GM18505 (cell line): ENCODE measurements around the gene AHCYL2.
"Not testable (repeated sequence)": the region's sequence is repeated elsewhere in the genome, so short reads cannot be mapped to it uniquely, and the experiment has no call there.

Experiments
- ATAC-seq: cut with Tn5 transposase; IDR thresholded peaks from one replicate; pipeline ENCODE4 v1.9.1; 2021; ENCODE audit not compliant: unreplicated experiment
- POLR2A ChIP-seq: IDR thresholded peaks from 4 replicates; pipeline ENCODE4 v1.6.1; 2011; ENCODE audit warnings: borderline replicate concordance; ENCODE audit not compliant: insufficient read depth, insufficient read length; ENCODE audit errors: extremely low read depth

The AHCYL2 gene

GRCh38 chr7:129277629-129278028 is 52.8 kb downstream of the AHCYL2 start:
- no peak for TF ChIP-seq POLR2A
- ATAC-seq: no peak

GRCh38 chr7:129278688-129279087 is 53.9 kb downstream of the AHCYL2 start:
- no peak for ATAC-seq
- no peak for TF ChIP-seq POLR2A

DNA sequence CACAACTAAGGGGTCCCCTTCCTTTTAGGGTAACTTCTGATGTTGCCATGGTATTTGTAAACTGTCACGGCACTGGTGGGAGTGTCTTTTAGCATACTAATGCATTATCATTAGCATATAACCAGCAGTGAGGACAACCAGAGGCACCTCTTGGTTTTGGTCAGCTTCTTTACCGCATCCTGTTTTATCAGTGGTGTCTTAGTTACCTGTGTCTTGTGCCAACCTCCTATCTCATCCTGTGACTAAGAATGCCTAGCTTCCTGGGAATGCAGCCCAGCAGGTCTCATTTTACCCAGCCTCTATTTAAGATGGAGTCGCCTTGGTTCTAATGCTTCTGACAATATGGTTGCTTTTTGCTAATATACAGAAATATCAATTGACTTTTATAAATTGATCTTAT is 54.9 kb downstream of the AHCYL2 start:
- no peak for TF ChIP-seq POLR2A
- no peak for ATAC-seq

GRCh38 chr7:129281163-129281562 is 56.3 kb downstream of the AHCYL2 start:
- no peak for TF ChIP-seq POLR2A
- ATAC-seq: no peak

GRCh38 chr7:129282865-129283264 is 58.0 kb downstream of the AHCYL2 start:
- TF ChIP-seq POLR2A: no peak
- ATAC-seq: no peak

GRCh38 chr7:129283936-129284335 is 59.1 kb downstream of the AHCYL2 start:
- ATAC-seq: no peak
- TF ChIP-seq POLR2A: no peak

GRCh38 chr7:129285111-129285510 is 60.3 kb downstream of the AHCYL2 start:
- TF ChIP-seq POLR2A: no peak
- ATAC-seq: no peak

GRCh38 chr7:129292861-129293260 is 68.0 kb downstream of the AHCYL2 start:
- TF ChIP-seq POLR2A: no peak
- ATAC-seq: no peak

DNA sequence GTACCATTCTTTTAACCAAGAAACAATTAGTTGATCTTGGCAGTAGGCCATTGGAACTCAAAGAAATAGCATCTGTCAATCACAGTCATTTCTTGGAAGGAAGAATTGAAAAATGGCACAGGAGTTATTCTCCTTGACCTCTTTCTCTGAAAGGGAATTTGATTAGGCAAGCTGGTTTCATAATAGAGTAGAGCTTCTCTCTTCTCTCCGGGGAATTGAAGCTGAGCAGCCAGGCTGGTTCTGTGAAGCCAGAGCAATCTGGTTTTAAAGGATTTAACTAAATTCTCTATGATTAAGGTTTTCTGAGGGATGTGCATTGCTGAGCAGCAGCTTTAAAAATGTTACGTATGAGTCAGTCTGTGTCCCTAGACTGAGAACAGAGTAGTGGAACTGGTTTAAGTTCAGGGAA is 70.2 kb downstream of the AHCYL2 start:
- no peak for ATAC-seq
- no peak for TF ChIP-seq POLR2A

- TF ChIP-seq POLR2A: no peak
Measured at GRCh38 chr7:129298268-129298893, 73.6 kb downstream of the AHCYL2 start.

GRCh38 chr7:129299889-129300288 is 75.1 kb downstream of the AHCYL2 start:
- ATAC-seq: no peak
- no peak for TF ChIP-seq POLR2A

More at GRCh38 chr7:129298268-129298893, 73.6 kb downstream of the AHCYL2 start:
- no peak for ATAC-seq

GRCh38 chr7:129300299-129300698 is 75.5 kb downstream of the AHCYL2 start:
- ATAC-seq: not testable (repeated sequence)

- TF ChIP-seq POLR2A: no peak
- ATAC-seq: no peak
Measured at GRCh38 chr7:129307592-129307991, 82.8 kb downstream of the AHCYL2 start.

GRCh38 chr7:129308047-129308446 is 83.2 kb downstream of the AHCYL2 start:
- no peak for TF ChIP-seq POLR2A
- ATAC-seq: no peak

DNA sequence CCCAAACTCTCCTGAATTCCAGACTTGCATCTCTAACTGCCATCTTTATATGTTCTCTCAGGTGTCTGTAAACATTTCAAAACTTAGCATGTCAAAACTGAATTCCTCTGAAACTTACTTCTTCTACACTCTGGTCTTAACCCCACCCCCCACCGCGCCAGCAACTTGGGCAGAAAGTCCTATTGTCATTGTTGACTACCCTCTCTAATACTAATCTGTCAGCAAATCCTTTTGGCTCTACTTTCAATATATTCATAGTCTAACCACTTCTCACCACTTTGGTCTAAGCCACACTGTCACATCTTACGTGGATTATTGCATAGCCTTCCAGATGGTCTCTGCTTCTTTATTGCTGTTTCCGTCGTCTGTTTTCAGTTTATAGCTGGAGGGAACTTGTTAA is 86.6 kb downstream of the AHCYL2 start:
- no peak for TF ChIP-seq POLR2A
- no peak for ATAC-seq
